GM19193 (cell line): Measurements from ENCODE around the gene ZFP62.

Source experiments
- POLR2A ChIP-seq: IDR thresholded peaks from 4 replicates; pipeline ENCODE4 v1.6.1; 2011; ENCODE audit not compliant: insufficient read depth, insufficient read length; ENCODE audit errors: extremely low read depth

ZFP62 gene

GRCh38 chr5:180824630-180825476, 36.2 kb downstream of the ZFP62 start:
- TF ChIP-seq POLR2A = no peak

- no peak for TF ChIP-seq POLR2A
Measured at GRCh38 chr5:180823940-180824629, 37.0 kb downstream of the ZFP62 start.

GRCh38 chr5:180823346-180823745, 37.7 kb downstream of the ZFP62 start:
- no peak for TF ChIP-seq POLR2A

- no peak for TF ChIP-seq POLR2A
Measured at GRCh38 chr5:180821538-180821937, 39.5 kb downstream of the ZFP62 start.

- TF ChIP-seq POLR2A = no peak
Measured at GRCh38 chr5:180820788-180821321, 40.2 kb downstream of the ZFP62 start.

GRCh38 chr5:180818677-180819341, 42.3 kb downstream of the ZFP62 start:
- TF ChIP-seq POLR2A = no peak

- no peak for TF ChIP-seq POLR2A
Measured at GRCh38 chr5:180817893-180818674, 43.0 kb downstream of the ZFP62 start.

GRCh38 chr5:180816608-180817534, 44.2 kb downstream of the ZFP62 start:
- TF ChIP-seq POLR2A = no peak

- no peak for TF ChIP-seq POLR2A
Measured at GRCh38 chr5:180815293-180815917, 45.7 kb downstream of the ZFP62 start.

- no peak for TF ChIP-seq POLR2A
Measured at GRCh38 chr5:180813420-180813819, 47.7 kb downstream of the ZFP62 start.

- TF ChIP-seq POLR2A = peak; percentile 21
Measured at GRCh38 chr5:180811623-180812124, 49.4 kb downstream of the ZFP62 start.

GRCh38 chr5:180810959-180811622, 50.0 kb downstream of the ZFP62 start:
- no peak for TF ChIP-seq POLR2A
